K562 (cell line): Measurements from ENCODE around the gene RPP14.
"Not testable (repeated sequence)": the region's sequence is repeated elsewhere in the genome, so short reads cannot be mapped to it uniquely, and the experiment has no call there.

Experiments
- ATF7 ChIP-seq: fragments of 450-650 bp; IDR thresholded peaks from 2 replicates; pipeline ENCODE4 v1.7.1; 2014; ENCODE audit warnings: mild to moderate bottlenecking, moderate library complexity
- CHD2 ChIP-seq: IDR thresholded peaks from 2 replicates; pipeline ENCODE4 v1.6.1; 2011; ENCODE audit warnings: low read depth, low read length
- ETS1 ChIP-seq: conservative IDR thresholded peaks from 2 replicates; pipeline ENCODE4 v1.6.1; 2011; ENCODE audit warnings: low read depth, mild to moderate bottlenecking, low read length; ENCODE audit not compliant: control insufficient read depth
- FOXP1 ChIP-seq: sonication (generic); formaldehyde crosslinking; IDR thresholded peaks from 2 replicates; pipeline ENCODE4 v1.8.0; 2022; ENCODE audit warnings: mild to moderate bottlenecking, missing genetic modification reagents
- MTA3 ChIP-seq: fragments of 450-650 bp; formaldehyde crosslinking; IDR thresholded peaks from 2 replicates; pipeline ENCODE4 v1.6.1; 2017; ENCODE audit warnings: mild to moderate bottlenecking, borderline replicate concordance
- NR2C2 ChIP-seq, 2 experiments: fragments of 200-800 bp in 1 of 2; sonication (Bioruptor generic) in 1 of 2; sonication (generic) in 1 of 2; formaldehyde crosslinking in 1 of 2; IDR thresholded peaks; 2 replicates each; pipeline versions ENCODE4 v1.6.1 to v1.8.0; 2016 to 2022; ENCODE audit warnings: mild to moderate bottlenecking in 1 of 2, missing compliant biosample characterization in 1 of 2, missing genetic modification characterization in 1 of 2, missing genetic modification reagents in 1 of 2
- POLR2A ChIP-seq: fragments of 450-650 bp; conservative IDR thresholded peaks from 2 replicates; pipeline ENCODE4 v1.6.1; 2016

- TF ChIP-seq NR2C2 (CRISPR knock-in tag; IDR thresholded peaks at IDR 0.05); NR2C2 (tag; IDR thresholded peaks at IDR 0.05); CHD2; ETS1; ATF7; MTA3; FOXP1 (CRISPR knock-in tag); POLR2A: not testable (repeated sequence)
Measured at GRCh38 chr3:58290446-58290845, 15.6 kb upstream of the RPP14 start.
